HCT116 (cell line): ENCODE results near the gene C12orf54.

Experiments used
- CTCF ChIP-seq, 3 experiments: fragments of 200-600 bp in 1 of 3; sonication (generic) in 1 of 3; IDR thresholded peaks in 2 of 3; conservative IDR thresholded peaks in 1 of 3; 2 replicates each; pipeline ENCODE4 v1.5.1; 2012 to 2017; ENCODE audit warnings: low read depth in 2 of 3, low read length in 2 of 3, antibody characterized with exemption in 1 of 3, borderline replicate concordance in 1 of 3, control low read depth in 1 of 3, mild to moderate bottlenecking in 1 of 3, mixed read lengths in 1 of 3, mixed run types in 1 of 3, moderate library complexity in 1 of 3; ENCODE audit not compliant: insufficient read depth in 1 of 3
- EZH2phosphoT487 ChIP-seq: fragments of 200-600 bp; IDR thresholded peaks from 2 replicates; pipeline ENCODE4 v1.6.1; 2018; ENCODE audit warnings: antibody characterized with exemption, borderline replicate concordance
- JUND ChIP-seq: IDR thresholded peaks from 2 replicates; pipeline ENCODE4 v1.6.1; 2012
- POLR2A ChIP-seq: IDR thresholded peaks from 2 replicates; pipeline ENCODE4 v1.7.0; 2011; ENCODE audit warnings: borderline replicate concordance; ENCODE audit not compliant: insufficient read depth, insufficient read length; ENCODE audit errors: extremely low read depth
- POLR2AphosphoS5 ChIP-seq: IDR thresholded peaks from 2 replicates; pipeline ENCODE4 v1.6.1; 2011; ENCODE audit warnings: mild to moderate bottlenecking, low read depth, low read length, moderate library complexity
- REST ChIP-seq: IDR thresholded peaks from 2 replicates; pipeline ENCODE4 v1.6.1; 2012; ENCODE audit warnings: low read depth
- SP1 ChIP-seq: IDR thresholded peaks from 2 replicates; pipeline ENCODE4 v1.6.1; 2012; ENCODE audit warnings: low read depth
- ZNF274 ChIP-seq: fragments of 200-500 bp; sonication (Bioruptor generic); IDR thresholded peaks from 2 replicates; pipeline ENCODE4 v1.6.1; 2014; ENCODE audit warnings: mild to moderate bottlenecking, low read depth, low read length, inconsistent platforms

- TF ChIP-seq REST, result no peak
- TF ChIP-seq CTCF (IDR thresholded peaks at IDR 0.05 in 2 of 3, conservative IDR thresholded peaks at IDR 0.05 in 1 of 3; ENCODE audit: borderline replicate concordance in 1 of 3, insufficient read depth in 1 of 3, low read depth in 2 of 3, low read length in 2 of 3), result no peak
- no peak for TF ChIP-seq EZH2phosphoT487
- no peak for TF ChIP-seq POLR2A
- TF ChIP-seq POLR2AphosphoS5, result no peak
- no peak for TF ChIP-seq SP1
- no peak for TF ChIP-seq JUND
- no peak for TF ChIP-seq ZNF274
Measured at GRCh38 chr12:48525332-48525731, 43.0 kb downstream of the C12orf54 start, which contains the start of gene OR8S1.
